Neuronal stem cell (in vitro differentiated cells): ENCODE data around the gene CIITA.

Experiments
- DNase-seq: peaks from one replicate; pipeline ENCODE4 v3.0.0-alpha.2; 2013; ENCODE audit warnings: low spot score
- H2AFZ ChIP-seq: one replicate; pipeline ENCODE4 v1.6.1; 2013; ENCODE audit warnings: mild to moderate bottlenecking, low read length, inconsistent platforms
- H2AK5ac ChIP-seq: 2 replicates; pipeline ENCODE4 v1.6.1; 2013; ENCODE audit warnings: low read depth, mild to moderate bottlenecking, inconsistent platforms, low read length, moderate library complexity, mixed read lengths
- H2BK120ac ChIP-seq: 2 replicates; pipeline ENCODE4 v1.6.1; 2013; ENCODE audit warnings: low read depth, mild to moderate bottlenecking, inconsistent platforms, low read length, moderate library complexity, mixed read lengths
- H2BK12ac ChIP-seq: one replicate; pipeline ENCODE4 v1.6.1; 2013; ENCODE audit warnings: low read length, inconsistent platforms
- H2BK15ac ChIP-seq: 2 replicates; pipeline ENCODE4 v1.6.1; 2013; ENCODE audit warnings: mild to moderate bottlenecking, low read length, inconsistent platforms, mixed read lengths
- H2BK5ac ChIP-seq: one replicate; pipeline ENCODE4 v1.6.1; 2013; ENCODE audit warnings: inconsistent platforms, mild to moderate bottlenecking, low read length, moderate library complexity
- H3K14ac ChIP-seq: one replicate; pipeline ENCODE4 v1.6.1; 2013; ENCODE audit warnings: low read length, inconsistent platforms
- H3K18ac ChIP-seq: 2 replicates; pipeline ENCODE4 v1.6.1; 2013; ENCODE audit warnings: low read length, inconsistent platforms
- H3K23ac ChIP-seq: 2 replicates; pipeline ENCODE4 v1.6.1; 2013; ENCODE audit warnings: low read depth, mild to moderate bottlenecking, mixed read lengths, low read length, inconsistent platforms; ENCODE audit not compliant: poor library complexity
- H3K27ac ChIP-seq: replicated peaks from 3 replicates; pipeline ENCODE4 v1.5.1; 2013; ENCODE audit warnings: low read length, inconsistent platforms
- H3K27me3 ChIP-seq, 3 experiments: 2 replicates each; pipeline ENCODE4 v1.6.1; 2013; ENCODE audit warnings: low read length in 3 of 3, mild to moderate bottlenecking in 2 of 3, inconsistent platforms in 1 of 3, low read depth in 1 of 3, mixed read lengths in 1 of 3, moderate library complexity in 1 of 3; ENCODE audit not compliant: control insufficient read depth in 3 of 3, insufficient read depth in 3 of 3
- H3K36me3 ChIP-seq, 2 donors: replicated peaks in 1 of 2; 2 replicates each; pipeline ENCODE4 v1.6.1; 2013; ENCODE audit warnings: low read length in 2 of 2; ENCODE audit not compliant: control insufficient read depth in 2 of 2, insufficient read depth in 2 of 2
- H3K4ac ChIP-seq: 2 replicates; pipeline ENCODE4 v1.6.1; 2013; ENCODE audit warnings: inconsistent platforms, mild to moderate bottlenecking, low read length, moderate library complexity
- H3K4me1 ChIP-seq, 2 donors: 1 replicate in 1 of 2; 2 replicates in 1 of 2; pipeline ENCODE4 v1.6.1; 2013; ENCODE audit warnings: low read length in 2 of 2, low read depth in 1 of 2; ENCODE audit not compliant: control insufficient read depth in 2 of 2, insufficient read depth in 1 of 2
- H3K4me2 ChIP-seq: one replicate; pipeline ENCODE4 v1.6.1; 2013; ENCODE audit warnings: mild to moderate bottlenecking, low read length, inconsistent platforms; ENCODE audit not compliant: insufficient read depth, poor library complexity, severe bottlenecking
- H3K4me3 ChIP-seq, 2 donors: 2 replicates each; pipeline ENCODE4 v1.5.1; 2013; ENCODE audit warnings: low read length in 2 of 2, mild to moderate bottlenecking in 2 of 2, inconsistent platforms in 1 of 2, moderate library complexity in 1 of 2
- H3K79me1 ChIP-seq: one replicate; pipeline ENCODE4 v1.6.1; 2013; ENCODE audit warnings: low read depth, mild to moderate bottlenecking, inconsistent platforms, low read length, moderate library complexity
- H3K9ac ChIP-seq: one replicate; pipeline ENCODE4 v1.6.1; 2013; ENCODE audit warnings: mild to moderate bottlenecking, low read depth, low read length, inconsistent platforms; ENCODE audit not compliant: poor library complexity
- H3K9me3 ChIP-seq, 2 donors: replicated peaks in 1 of 2; 2 replicates each; pipeline versions ENCODE3 to v1.6.1; 2013; ENCODE audit warnings: low read length in 2 of 2, mild to moderate bottlenecking in 2 of 2, inconsistent platforms in 1 of 2, low read depth in 1 of 2, mixed read lengths in 1 of 2, moderate library complexity in 1 of 2; ENCODE audit not compliant: control insufficient read depth in 2 of 2, insufficient read depth in 1 of 2
- H4K8ac ChIP-seq: one replicate; pipeline ENCODE4 v1.6.1; 2013; ENCODE audit warnings: low read depth, mild to moderate bottlenecking, inconsistent platforms, low read length, moderate library complexity
- H4K91ac ChIP-seq: one replicate; pipeline ENCODE4 v1.6.1; 2013; ENCODE audit warnings: low read length, low read depth, mild to moderate bottlenecking, inconsistent platforms; ENCODE audit not compliant: poor library complexity
- WGBS, 2 donors: extraction: QIAGEN DNeasy Blood & Tissue Kit; methylation state at CpG; one replicate each; pipeline ENCODE4 v1.1.7; 2013; ENCODE audit warnings: missing lambda C conversion rate in 2 of 2, mixed read lengths in 1 of 2; ENCODE audit not compliant: insufficient read length in 2 of 2, insufficient replicate concordance in 1 of 2; ENCODE audit errors: extremely low coverage in 2 of 2; 5-methylcytosine and 5-hydroxymethylcytosine counted together

CIITA gene

DNA sequence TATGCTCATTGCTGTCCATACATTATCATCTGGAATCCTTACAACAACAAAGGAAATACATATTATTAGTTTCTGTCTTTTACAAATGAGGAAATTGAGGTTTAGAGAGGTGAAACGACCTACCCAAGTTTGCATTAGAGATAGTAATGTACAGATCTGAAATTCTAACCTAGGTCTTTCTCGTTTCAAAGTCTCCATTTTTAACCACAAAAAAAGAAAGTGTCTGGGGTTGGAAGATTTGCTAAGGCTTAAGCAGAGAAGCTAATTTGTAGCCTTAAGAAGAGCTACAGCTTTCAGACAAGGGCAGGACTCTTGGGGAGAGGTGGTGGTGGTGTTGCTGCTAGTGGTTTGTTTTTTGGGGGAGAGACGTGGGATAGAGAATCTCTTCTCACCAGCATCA is 19.2 kb downstream of the CIITA start:
- Histone ChIP-seq H3K27me3 (peaks cover 0 to 4% (median 0%) of the 10 kb centered on the region in 3 experiments), H3K4me2 (no peak overlapping the region), H3K27ac (no peak overlapping the region), H2BK120ac (no peak overlapping the region), H3K18ac (no peak overlapping the region), H3K9ac (no peak overlapping the region), H2BK15ac (no peak overlapping the region), H3K4me1 (no peaks in the 10 kb centered on the region), H3K4me3 (no peak overlapping the region), H3K23ac (no peak overlapping the region), H2AFZ (no peak overlapping the region), H3K4ac (no peak overlapping the region), H3K14ac (no peak overlapping the region), H3K36me3 (no peaks in the 10 kb centered on the region), H4K91ac (no peak overlapping the region), H2BK5ac (no peak overlapping the region), H2BK12ac (no peak overlapping the region), H3K79me1 (no peaks in the 10 kb centered on the region), H3K9me3 (no peaks in the 10 kb centered on the region), H4K8ac (no peak overlapping the region), H2AK5ac (no peak overlapping the region)
- WGBS, 2 donors, result no CpG with 5 or more reads among the region's 3 CpGs
- DNase-seq, result no peak

DNA sequence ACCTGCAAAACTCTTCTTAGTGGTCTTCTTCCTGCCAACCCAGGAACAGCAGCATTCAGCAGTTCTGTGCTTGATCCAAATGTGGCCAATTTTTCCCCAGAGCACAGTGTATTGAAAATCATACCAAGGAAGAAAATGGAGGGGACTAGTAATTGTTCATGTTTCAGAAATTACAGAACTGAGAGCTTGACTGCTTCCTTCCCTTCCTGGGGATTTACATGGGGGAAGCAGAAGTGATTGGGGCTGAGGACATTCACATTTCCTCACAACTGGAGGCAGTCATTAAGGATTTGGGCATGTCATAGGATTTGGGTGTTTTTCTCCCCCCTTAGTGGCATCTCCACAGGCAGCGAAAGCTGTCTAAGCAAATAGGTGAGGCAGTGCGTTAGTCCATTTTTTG is 19.7 kb downstream of the CIITA start:
- no CpG with 5 or more reads among the region's 2 CpGs for WGBS, 2 donors
- H3K9me3 ChIP-seq, result no peaks in the 10 kb centered on the region

DNA sequence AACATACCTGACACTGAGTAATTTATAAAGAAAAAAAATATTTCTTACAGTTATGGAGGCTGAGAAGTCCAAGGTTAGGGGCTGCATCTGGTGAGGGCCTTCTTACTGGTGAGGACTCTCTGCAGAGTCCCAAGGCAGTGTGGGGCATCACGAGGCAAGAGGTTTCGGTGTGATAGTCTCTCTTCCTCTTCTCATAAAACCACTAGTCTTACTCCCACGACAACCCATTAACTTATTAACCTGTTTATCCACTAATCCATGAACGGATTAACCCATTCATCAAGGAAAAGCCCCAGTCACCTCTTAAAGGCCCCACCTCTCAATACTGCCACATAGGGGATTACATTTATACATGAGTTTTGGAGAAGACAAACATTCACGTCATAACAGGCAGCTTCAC is 20.1 kb downstream of the CIITA start:
- no CpG with 5 or more reads among the region's 5 CpGs for WGBS, 2 donors
- no peak overlapping the region for H2AK5ac ChIP-seq
- no peak overlapping the region for H2BK15ac ChIP-seq
- no peak overlapping the region for H3K4me3 ChIP-seq
- H2BK12ac ChIP-seq, result no peak overlapping the region
- H2AFZ ChIP-seq, result no peak overlapping the region
- H3K27ac ChIP-seq, result no peak overlapping the region
- H2BK120ac ChIP-seq, result no peak overlapping the region
- peaks cover 0 to 4% (median 0%) of the 10 kb centered on the region in 3 experiments for H3K27me3 ChIP-seq
- no peak overlapping the region for H3K18ac ChIP-seq
- H3K4me1 ChIP-seq, result no peaks in the 10 kb centered on the region
- H2BK5ac ChIP-seq, result no peak overlapping the region
- H3K9ac ChIP-seq, result no peak overlapping the region
- no peaks in the 10 kb centered on the region for H3K36me3 ChIP-seq
- H3K4ac ChIP-seq, result no peak overlapping the region
- H4K8ac ChIP-seq, result no peak overlapping the region
- H3K9me3 ChIP-seq, result no peaks in the 10 kb centered on the region
- H4K91ac ChIP-seq, result no peak overlapping the region
- DNase-seq, result no peak
- H3K14ac ChIP-seq, result no peak overlapping the region
- no peaks in the 10 kb centered on the region for H3K79me1 ChIP-seq
- H3K23ac ChIP-seq, result no peak overlapping the region
- H3K4me2 ChIP-seq, result no peak overlapping the region

More for the DNA sequence above, 19.7 kb downstream of the CIITA start:
- Histone ChIP-seq H3K4me3 (no peak overlapping the region), H4K8ac (no peak overlapping the region), H2AFZ (no peak overlapping the region), H3K14ac (no peak overlapping the region), H2AK5ac (no peak overlapping the region), H3K27ac (no peak overlapping the region), H2BK12ac (no peak overlapping the region), H3K4ac (no peak overlapping the region), H3K18ac (no peak overlapping the region), H3K4me2 (no peak overlapping the region), H3K79me1 (no peaks in the 10 kb centered on the region), H3K36me3 (no peaks in the 10 kb centered on the region), H2BK5ac (no peak overlapping the region), H3K23ac (no peak overlapping the region), H3K4me1 (no peaks in the 10 kb centered on the region), H4K91ac (no peak overlapping the region), H2BK120ac (no peak overlapping the region), H3K9ac (no peak overlapping the region), H3K27me3 (peaks cover 0 to 4% (median 0%) of the 10 kb centered on the region in 3 experiments), H2BK15ac (no peak overlapping the region)
- DNase-seq, result no peak

DNA sequence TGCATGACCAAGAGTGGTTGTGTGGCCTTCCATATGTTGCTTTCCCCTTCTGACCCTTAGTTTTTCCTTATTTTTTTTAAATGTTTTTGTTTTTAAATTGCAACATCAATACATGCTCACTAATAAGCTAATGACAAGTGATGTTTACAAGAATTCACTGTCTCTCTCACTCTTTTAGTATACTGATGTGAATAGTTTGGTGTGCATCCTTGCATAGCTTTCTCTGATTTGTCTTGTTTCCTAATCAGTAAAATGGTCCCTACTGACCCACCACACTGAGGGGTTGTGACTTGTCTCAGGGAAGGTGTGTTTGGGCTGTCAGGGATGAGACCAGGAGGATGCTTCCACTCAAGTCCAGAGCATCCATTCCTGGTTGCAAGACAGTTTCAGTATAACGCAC is 26.0 kb downstream of the CIITA start:
- no peak overlapping the region for H3K4me2 ChIP-seq
- no peak overlapping the region for H3K27ac ChIP-seq
- H2BK12ac ChIP-seq, result no peak overlapping the region
- H4K91ac ChIP-seq, result no peak overlapping the region
- no peak overlapping the region for H3K23ac ChIP-seq
- no peak overlapping the region for H3K4ac ChIP-seq
- H3K4me3 ChIP-seq, result no peak overlapping the region
- H3K27me3 ChIP-seq, result no peaks in the 10 kb centered on the region
- H2BK15ac ChIP-seq, result no peak overlapping the region
- H2BK5ac ChIP-seq, result no peak overlapping the region
- H3K79me1 ChIP-seq, result no peaks in the 10 kb centered on the region
- H4K8ac ChIP-seq, result no peak overlapping the region
- no peak overlapping the region for H2AK5ac ChIP-seq
- no peaks in the 10 kb centered on the region for H3K36me3 ChIP-seq
- no peak for DNase-seq
- WGBS, 2 donors, result no CpG with 5 or more reads among the region's 1 CpG
- no peak overlapping the region for H2AFZ ChIP-seq
- H3K9ac ChIP-seq, result no peak overlapping the region
- no peaks in the 10 kb centered on the region for H3K4me1 ChIP-seq
- no peak overlapping the region for H3K14ac ChIP-seq
- H3K18ac ChIP-seq, result no peak overlapping the region
- no peak overlapping the region for H2BK120ac ChIP-seq
- no peaks in the 10 kb centered on the region for H3K9me3 ChIP-seq
